ENCODE data around the gene CELF1.

DNA sequence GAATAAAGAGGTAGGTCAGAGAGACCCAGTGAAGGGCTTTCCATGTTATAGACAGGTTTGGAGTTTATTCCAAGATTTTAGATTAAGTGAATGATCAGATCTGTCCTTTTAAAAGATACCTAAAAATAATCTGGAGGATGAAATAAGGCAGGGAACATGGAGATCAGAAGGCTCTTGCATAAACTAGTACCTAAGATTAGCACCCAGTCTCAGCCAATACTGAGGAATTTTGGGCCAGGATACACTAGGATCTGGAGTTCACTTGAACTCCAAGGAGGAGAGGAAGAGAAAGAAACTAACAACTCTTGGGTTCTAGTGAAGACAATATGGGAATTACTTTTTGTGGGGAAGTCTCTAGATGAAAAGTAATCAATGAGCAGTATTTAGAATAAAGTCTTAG is 56.1 kb downstream of the CELF1 start:
- no peak for TF ChIP-seq POLR2A (IDR thresholded peaks at IDR 0.05)
- no peak for TF ChIP-seq EP300 (IDR thresholded peaks at IDR 0.05; ENCODE audit: low read depth)
- TF ChIP-seq, protein P1, sequence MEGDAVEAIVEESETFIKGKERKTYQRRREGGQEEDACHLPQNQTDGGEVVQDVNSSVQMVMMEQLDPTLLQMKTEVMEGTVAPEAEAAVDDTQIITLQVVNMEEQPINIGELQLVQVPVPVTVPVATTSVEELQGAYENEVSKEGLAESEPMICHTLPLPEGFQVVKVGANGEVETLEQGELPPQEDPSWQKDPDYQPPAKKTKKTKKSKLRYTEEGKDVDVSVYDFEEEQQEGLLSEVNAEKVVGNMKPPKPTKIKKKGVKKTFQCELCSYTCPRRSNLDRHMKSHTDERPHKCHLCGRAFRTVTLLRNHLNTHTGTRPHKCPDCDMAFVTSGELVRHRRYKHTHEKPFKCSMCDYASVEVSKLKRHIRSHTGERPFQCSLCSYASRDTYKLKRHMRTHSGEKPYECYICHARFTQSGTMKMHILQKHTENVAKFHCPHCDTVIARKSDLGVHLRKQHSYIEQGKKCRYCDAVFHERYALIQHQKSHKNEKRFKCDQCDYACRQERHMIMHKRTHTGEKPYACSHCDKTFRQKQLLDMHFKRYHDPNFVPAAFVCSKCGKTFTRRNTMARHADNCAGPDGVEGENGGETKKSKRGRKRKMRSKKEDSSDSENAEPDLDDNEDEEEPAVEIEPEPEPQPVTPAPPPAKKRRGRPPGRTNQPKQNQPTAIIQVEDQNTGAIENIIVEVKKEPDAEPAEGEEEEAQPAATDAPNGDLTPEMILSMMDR (IDR thresholded peaks at IDR 0.05): no peak
- TF ChIP-seq POLR2AphosphoS5 (IDR thresholded peaks at IDR 0.05): no peak
